HG02610 (cell line): Measurements from ENCODE around the gene CD209.

Source experiments
- ATAC-seq: cut with Tn5 transposase; IDR thresholded peaks from one replicate; pipeline ENCODE4 v1.9.1; 2021; ENCODE audit warnings: mild to moderate bottlenecking, moderate library complexity; ENCODE audit not compliant: unreplicated experiment

CD209 gene

GRCh38 chr19:7706188-7706954 lies 41.0 kb downstream of the CD209 start:
- ATAC-seq: no peak

- peak; percentile 41 for ATAC-seq
Measured at GRCh38 chr19:7705387-7706187, 41.7 kb downstream of the CD209 start.

DNA sequence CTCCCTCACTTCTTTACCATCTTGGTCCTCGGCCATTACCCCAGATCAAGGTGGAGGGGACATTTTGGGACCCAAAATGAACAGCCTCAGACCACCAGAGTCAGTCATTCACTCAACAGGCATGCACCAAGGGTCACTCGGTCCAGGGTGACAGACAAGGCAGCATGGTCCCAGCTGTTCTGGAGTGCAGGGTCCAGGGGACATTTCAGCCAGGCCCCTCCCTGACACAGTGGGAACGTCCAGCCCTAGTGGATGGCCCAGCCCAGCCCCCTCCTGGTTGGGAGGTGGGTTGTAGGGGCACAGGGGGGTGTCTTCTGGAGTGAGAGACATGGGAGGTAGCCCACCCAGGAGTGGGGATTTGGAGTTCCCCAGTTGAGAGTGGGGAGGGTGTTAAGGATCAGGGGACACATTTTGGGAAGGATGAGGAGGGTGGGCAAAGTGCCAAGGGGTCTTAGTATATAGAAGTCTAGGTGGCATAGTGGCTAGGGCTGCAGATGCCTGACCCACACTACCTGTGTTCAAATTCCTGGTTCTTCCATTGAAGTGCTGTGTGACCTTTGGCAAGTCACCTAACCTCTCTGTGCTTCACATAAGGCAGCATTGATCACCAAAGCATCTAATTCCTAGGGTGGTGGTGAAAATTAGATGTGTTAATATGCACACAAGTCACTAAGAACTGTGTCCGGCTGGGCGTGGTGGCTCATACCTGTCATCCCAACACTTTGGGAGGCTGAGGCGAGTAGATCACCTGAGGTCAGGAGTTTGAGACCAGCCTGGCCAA lies 42.9 kb downstream of the CD209 start:
- no peak for ATAC-seq

DNA sequence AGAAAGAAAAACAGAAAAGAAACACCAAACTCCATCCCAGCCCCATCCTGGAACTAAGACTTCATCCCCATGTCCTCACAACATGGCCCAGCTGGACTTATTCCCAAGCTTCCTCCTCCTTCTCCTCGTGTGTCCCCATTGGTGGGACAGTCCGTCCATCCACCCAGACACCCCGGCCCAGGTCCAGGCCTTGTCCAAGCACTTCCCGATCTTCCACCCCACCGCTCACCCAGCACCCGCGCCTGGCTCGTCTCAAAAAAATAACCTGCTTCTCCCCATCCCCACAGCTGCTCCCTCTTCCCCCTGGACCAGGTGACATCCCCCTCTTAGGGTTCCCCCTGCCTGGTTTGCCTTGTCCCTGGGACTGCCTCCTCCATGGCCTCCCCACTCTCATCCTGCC lies 44.0 kb downstream of the CD209 start:
- ATAC-seq: no peak

GRCh38 chr19:7701654-7702457 lies 45.5 kb downstream of the CD209 start, which contains the start of gene FCER2:
Gene FCER2 (minus strand): TSS chr19:7702131. CDS start chr19:7699760, 2,371 bp downstream.
- ATAC-seq: peak; percentile 48

DNA sequence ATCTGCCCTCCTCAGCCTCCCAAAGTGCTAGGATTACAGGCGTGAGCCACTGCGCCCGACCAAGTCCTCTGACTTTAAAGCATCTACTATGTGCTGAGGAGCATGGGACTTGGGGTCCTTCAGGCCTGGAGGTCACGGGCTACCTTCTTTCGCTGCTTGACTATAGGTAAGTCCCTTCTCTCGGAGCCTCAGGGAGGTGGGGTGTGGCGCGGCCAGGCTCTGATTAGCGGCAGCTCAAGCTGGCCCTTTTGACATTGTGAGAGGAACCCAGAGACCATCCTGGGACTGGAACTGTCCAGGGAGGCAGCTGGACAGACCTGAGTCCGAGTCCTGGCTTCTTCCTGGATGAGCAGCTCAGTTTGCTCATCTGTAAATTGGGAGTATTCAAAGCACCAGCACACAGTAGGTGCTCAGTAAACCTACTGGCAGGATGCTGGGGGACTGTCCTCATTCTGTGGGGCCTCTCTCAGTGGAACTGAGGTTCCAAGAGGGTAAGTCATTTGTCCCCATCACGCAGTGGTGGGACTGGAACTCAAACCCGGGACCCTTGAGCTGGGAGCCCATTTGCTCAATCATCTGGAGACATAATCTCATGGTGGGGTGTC lies 46.2 kb downstream of the CD209 start:
- no peak for ATAC-seq

- ATAC-seq: no peak
Measured at GRCh38 chr19:7699417-7700401, 47.6 kb downstream of the CD209 start.

DNA sequence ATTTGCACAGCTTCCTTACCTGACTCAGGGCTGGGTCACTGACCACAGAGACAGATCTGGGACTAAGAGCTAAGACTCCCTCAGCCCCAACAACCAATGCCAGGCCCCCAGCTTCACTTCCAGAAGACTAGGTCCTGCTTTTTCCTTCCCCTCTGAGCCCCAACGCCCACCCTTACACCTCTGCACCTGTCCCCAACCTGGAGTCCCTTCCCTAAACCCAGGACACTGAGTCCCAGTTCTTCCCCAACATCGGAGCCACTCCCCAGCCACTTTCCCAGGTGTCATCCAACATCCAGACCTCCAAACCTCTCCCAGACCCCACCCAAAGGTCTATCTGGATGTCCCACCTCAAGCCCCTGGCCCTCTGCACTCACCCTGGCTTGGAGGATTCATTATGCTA lies 48.3 kb downstream of the CD209 start:
- no peak for ATAC-seq

GRCh38 chr19:7698583-7698982 lies 48.8 kb downstream of the CD209 start:
- ATAC-seq: no peak

DNA sequence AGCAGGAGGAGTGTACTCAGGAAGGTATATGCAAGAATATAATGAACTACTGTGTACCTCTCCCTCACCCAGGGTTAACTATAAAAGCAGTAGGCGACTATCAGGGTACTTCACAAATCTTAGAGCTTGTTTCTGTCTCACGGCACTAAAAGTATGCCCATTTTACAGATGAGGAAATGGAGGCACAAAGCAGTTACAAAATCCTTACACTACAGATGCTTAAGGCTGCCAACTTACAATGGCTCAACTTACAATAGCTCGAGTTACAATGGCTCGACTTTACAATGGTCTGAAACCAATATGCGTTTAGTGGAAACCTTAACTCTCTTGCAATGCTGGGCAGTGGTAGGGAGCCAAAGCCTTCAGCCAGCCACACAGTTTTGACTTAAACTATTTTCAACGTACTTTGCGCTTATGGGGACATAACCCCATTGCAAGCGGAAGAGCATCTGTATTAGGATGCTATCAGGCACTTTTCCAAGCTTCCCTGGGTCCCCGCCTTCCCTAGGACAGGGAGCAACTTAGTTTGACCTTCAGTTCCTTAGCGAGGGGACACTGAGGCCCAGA lies 49.5 kb downstream of the CD209 start:
- ATAC-seq: no peak

DNA sequence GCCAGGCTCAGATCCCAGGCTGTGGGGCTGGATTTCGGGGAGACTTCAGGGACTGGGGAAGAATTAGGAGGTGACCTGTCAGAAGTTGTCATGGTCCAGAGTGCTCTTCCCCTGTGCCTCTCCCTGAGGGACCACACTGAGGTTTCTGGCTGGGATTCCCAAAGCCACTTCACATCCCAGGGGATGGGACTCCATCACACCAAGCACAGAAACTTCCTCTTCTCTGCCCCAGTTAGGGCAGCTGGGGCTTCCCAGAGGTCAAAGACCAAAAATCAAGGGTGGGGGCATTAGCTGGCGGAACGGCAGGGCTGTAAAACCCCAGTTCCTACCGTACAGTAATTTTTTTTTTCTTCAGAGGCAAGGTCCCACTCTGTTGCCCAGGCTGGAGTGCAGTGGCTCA lies 52.8 kb downstream of the CD209 start:
- ATAC-seq: no peak

- no peak for ATAC-seq
Measured at GRCh38 chr19:7692417-7693088, 54.8 kb downstream of the CD209 start.

GRCh38 chr19:7691497-7691896 lies 55.8 kb downstream of the CD209 start:
- ATAC-seq: no peak

- no peak for ATAC-seq
Measured at GRCh38 chr19:7690779-7691258, 56.5 kb downstream of the CD209 start.
